Measurements from ENCODE around the gene PRKAR1B. TPM values are rescaled to one million over a fixed set of nuclear protein-coding genes. Genes with fewer than 3 reads are reported as not detected.
"Not testable (repeated sequence)": the region's sequence is repeated elsewhere in the genome, so short reads cannot be mapped to it uniquely, and the experiment has no call there.

PRKAR1B gene
- total RNA-seq, 2 experiments from 2014 or later = 48.7 to 49.9 TPM

GRCh38 chr7:659996-660395 lies 67.1 kb downstream of the PRKAR1B start:
- CTCF ChIA-PET = no interaction called here
- intact Hi-C loops (cut with micrococcal nuclease) = no loop called here

GRCh38 chr7:659306-659847 lies 67.7 kb downstream of the PRKAR1B start:
- TF ChIP-seq CTCF (IDR thresholded peaks at IDR 0.05) = no peak
- H3K36me3 Mint-ChIP-seq (ENCODE audit: low read depth) = peaks cover 14% of the 10 kb centered on the region
- H3K9me3 Mint-ChIP-seq = peaks cover 8% of the 10 kb centered on the region
- no peak for DNase-seq
- POLR2A ChIA-PET = interaction anchor here (0.7 kb wide), 1 partner anchor 59 kb away, joined by 3 read pairs; no protein-coding TSS in a partner anchor
- no peak overlapping the region for H3K4me3 Mint-ChIP-seq
- H3K27me3 Mint-ChIP-seq = no peaks in the 10 kb centered on the region
- ATAC-seq = no peak
- H3K4me1 Mint-ChIP-seq (ENCODE audit: low read depth) = peaks cover 11% of the 10 kb centered on the region
- no peak overlapping the region for H3K27ac Mint-ChIP-seq
- intact Hi-C loops (cut with micrococcal nuclease) = no loop called here
- CTCF ChIA-PET = no interaction called here

More at GRCh38 chr7:659996-660395, 67.1 kb downstream of the PRKAR1B start:
- Mint-ChIP-seq H3K27me3 (no peaks in the 10 kb centered on the region), H3K4me3 (no peak overlapping the region), H3K27ac (no peak overlapping the region), H3K9me3 (peaks cover 8% of the 10 kb centered on the region), H3K36me3 (ENCODE audit: low read depth) (peaks cover 14% of the 10 kb centered on the region), H3K4me1 (ENCODE audit: low read depth) (peaks cover 11% of the 10 kb centered on the region)
- ATAC-seq = no peak
- POLR2A ChIA-PET = interaction anchor here (0.7 kb wide), 1 partner anchor 60 kb away, joined by 3 read pairs; no protein-coding TSS in a partner anchor
- no peak for DNase-seq
- no peak for TF ChIP-seq CTCF (IDR thresholded peaks at IDR 0.05)

- peaks cover 14% of the 10 kb centered on the region for H3K36me3 Mint-ChIP-seq (ENCODE audit: low read depth)
- no peak for ATAC-seq
- H3K27ac Mint-ChIP-seq = no peak overlapping the region
- intact Hi-C loops (cut with micrococcal nuclease) = no loop called here
- H3K4me1 Mint-ChIP-seq (ENCODE audit: low read depth) = peaks cover 4% of the 10 kb centered on the region
- TF ChIP-seq CTCF (IDR thresholded peaks at IDR 0.05) = no peak
- no peak for DNase-seq
- ChIA-PET POLR2A (interaction anchor here (0.9 kb wide), 1 partner anchor 40 kb away, joined by 3 read pairs; no protein-coding TSS in a partner anchor), CTCF (no interaction called here)
- H3K9me3 Mint-ChIP-seq = peaks cover 11% of the 10 kb centered on the region
- H3K27me3 Mint-ChIP-seq = no peaks in the 10 kb centered on the region
- H3K4me3 Mint-ChIP-seq = no peak overlapping the region
Observed at GRCh38 chr7:657565-658119, 69.4 kb downstream of the PRKAR1B start.

- H3K4me1 Mint-ChIP-seq (ENCODE audit: low read depth); H3K27ac Mint-ChIP-seq; CTCF ChIA-PET; H3K27me3 Mint-ChIP-seq; H3K4me3 Mint-ChIP-seq; ATAC-seq; intact Hi-C loops (cut with micrococcal nuclease); DNase-seq: not testable (repeated sequence)
- Mint-ChIP-seq H3K9me3 (peaks cover 13% of the 10 kb centered on the region), H3K36me3 (ENCODE audit: low read depth) (peaks cover 14% of the 10 kb centered on the region)
- POLR2A ChIA-PET = interaction anchor here (0.9 kb wide), 1 partner anchor 39 kb away, joined by 3 read pairs; no protein-coding TSS in a partner anchor
Observed at GRCh38 chr7:657010-657409, 70.1 kb downstream of the PRKAR1B start.

GRCh38 chr7:655758-656157 lies 71.3 kb downstream of the PRKAR1B start:
- ChIA-PET POLR2A (no interaction called here), CTCF (no interaction called here)
- no peak for TF ChIP-seq CTCF (IDR thresholded peaks at IDR 0.05)
- ATAC-seq (no peak), DNase-seq (no peak)
- Mint-ChIP-seq H3K36me3 (ENCODE audit: low read depth) (peaks cover 14% of the 10 kb centered on the region), H3K4me1 (ENCODE audit: low read depth) (no peaks in the 10 kb centered on the region), H3K27ac (no peak overlapping the region), H3K4me3 (no peak overlapping the region), H3K27me3 (no peaks in the 10 kb centered on the region), H3K9me3 (peaks cover 13% of the 10 kb centered on the region)
- intact Hi-C loops (cut with micrococcal nuclease) = no loop called here
